ENCODE results near the gene THADA. TPM values are rescaled to one million over a fixed set of nuclear protein-coding genes. Genes with fewer than 3 reads are reported as not detected.

The THADA gene
- polyA plus RNA-seq, 1 donor (not counting 4 experiments of a cell fraction or from before 2014, with no cell fraction given), result 22.6 TPM

- no peaks in the 10 kb centered on the region for H3K27me3 ChIP-seq (ENCODE audit: control insufficient read depth, extremely low read depth, insufficient read depth, low read length)
- H3K36me3 ChIP-seq (ENCODE audit: control insufficient read depth in 2 of 2, extremely low read depth in 1 of 2, insufficient read depth in 2 of 2, low read length in 2 of 2), result peaks cover 4 to 29% of the 10 kb centered on the region in 2 experiments
- H2AFZ ChIP-seq (ENCODE audit: control insufficient read depth, low read length), result no peak overlapping the region
- FAIRE-seq (no peak), DNase-seq (ENCODE audit: low read depth, low spot score) (no peak)
- dilution Hi-C loops (cut with MboI; ENCODE audit: extremely low pct_ligation_motif_present, low sequenced_read_pairs), result no loop called here
- H3K9me3 ChIP-seq (ENCODE audit: control insufficient read depth, low read depth, low read length), result no peaks in the 10 kb centered on the region
- no peaks in the 10 kb centered on the region for H3K79me2 ChIP-seq (ENCODE audit: control insufficient read depth, insufficient read depth, low read length)
- no peak overlapping the region for H3K9ac ChIP-seq (ENCODE audit: control insufficient read depth, extremely low read depth, insufficient read depth, low read length)
- no peak overlapping the region for H3K4me2 ChIP-seq (ENCODE audit: control insufficient read depth, extremely low read depth, insufficient read depth, low read depth, low read length)
- H3K9me1 ChIP-seq (ENCODE audit: control insufficient read depth, extremely low read depth, insufficient read depth, low read length), result no peaks in the 10 kb centered on the region
- TF ChIP-seq CTCF (optimal IDR thresholded peaks at IDR 0.05 in 1 of 3, IDR thresholded peaks at IDR 0.05 in 1 of 3, conservative IDR thresholded peaks at IDR 0.05 in 1 of 3; ENCODE audit: extremely low read depth in 1 of 3, insufficient read depth in 2 of 3, low read length in 3 of 3), result no peak
- no peak for TF ChIP-seq EZH2 (IDR thresholded peaks at IDR 0.05; ENCODE audit: low read length)
- H3K4me3 ChIP-seq (ENCODE audit: control insufficient read depth in 2 of 3, extremely low read depth in 1 of 3, insufficient read depth in 2 of 3, low read depth in 1 of 3, low read length in 3 of 3), result no peak overlapping the region
- H4K20me1 ChIP-seq (ENCODE audit: control insufficient read depth, extremely low read depth, insufficient read depth, low read length), result no peaks in the 10 kb centered on the region
- peaks cover 12% of the 10 kb centered on the region for H3K4me1 ChIP-seq (ENCODE audit: control insufficient read depth, extremely low read depth, insufficient read depth, low read length)
- no peak overlapping the region for H3K27ac ChIP-seq (ENCODE audit: control insufficient read depth, insufficient read depth, low read length)
These were observed 306.5 kb downstream of the THADA start for GRCh38 chr2:43289331-43289730.

- no peak overlapping the region for H3K4me3 ChIP-seq (ENCODE audit: control insufficient read depth in 2 of 3, extremely low read depth in 1 of 3, insufficient read depth in 2 of 3, low read depth in 1 of 3, low read length in 3 of 3)
- DNase-seq (ENCODE audit: low read depth, low spot score) (no peak), FAIRE-seq (no peak)
- dilution Hi-C loops (cut with MboI; ENCODE audit: extremely low pct_ligation_motif_present, low sequenced_read_pairs), result no loop called here
- no peak overlapping the region for H3K27ac ChIP-seq (ENCODE audit: control insufficient read depth, insufficient read depth, low read length)
- H3K4me1 ChIP-seq (ENCODE audit: control insufficient read depth, extremely low read depth, insufficient read depth, low read length), result peaks cover 6% of the 10 kb centered on the region
- no peaks in the 10 kb centered on the region for H3K9me1 ChIP-seq (ENCODE audit: control insufficient read depth, extremely low read depth, insufficient read depth, low read length)
- H3K9ac ChIP-seq (ENCODE audit: control insufficient read depth, extremely low read depth, insufficient read depth, low read length), result no peak overlapping the region
- no peaks in the 10 kb centered on the region for H3K79me2 ChIP-seq (ENCODE audit: control insufficient read depth, insufficient read depth, low read length)
- no peaks in the 10 kb centered on the region for H3K9me3 ChIP-seq (ENCODE audit: control insufficient read depth, low read depth, low read length)
- no peaks in the 10 kb centered on the region for H4K20me1 ChIP-seq (ENCODE audit: control insufficient read depth, extremely low read depth, insufficient read depth, low read length)
- H3K27me3 ChIP-seq (ENCODE audit: control insufficient read depth, extremely low read depth, insufficient read depth, low read length), result no peaks in the 10 kb centered on the region
- TF ChIP-seq EZH2 (IDR thresholded peaks at IDR 0.05; ENCODE audit: low read length) (no peak), CTCF (optimal IDR thresholded peaks at IDR 0.05 in 1 of 3, IDR thresholded peaks at IDR 0.05 in 1 of 3, conservative IDR thresholded peaks at IDR 0.05 in 1 of 3; ENCODE audit: extremely low read depth in 1 of 3, insufficient read depth in 2 of 3, low read length in 3 of 3) (no peak)
- H3K36me3 ChIP-seq (ENCODE audit: control insufficient read depth in 2 of 2, extremely low read depth in 1 of 2, insufficient read depth in 2 of 2, low read length in 2 of 2), result peaks cover 4 to 29% of the 10 kb centered on the region in 2 experiments
- H2AFZ ChIP-seq (ENCODE audit: control insufficient read depth, low read length), result no peak overlapping the region
- no peak overlapping the region for H3K4me2 ChIP-seq (ENCODE audit: control insufficient read depth, extremely low read depth, insufficient read depth, low read depth, low read length)
These were observed 307.2 kb downstream of the THADA start for GRCh38 chr2:43288417-43289305.

All from keratinocyte (primary cell).